ENCODE results near the gene DGKA.
"Not testable (repeated sequence)": the region's sequence is repeated elsewhere in the genome, so short reads cannot be mapped to it uniquely, and the experiment has no call there.

The DGKA gene

GRCh38 chr12:56001487-56002100 lies 70.6 kb downstream of the DGKA start:
- TF ChIP-seq CTCF (IDR thresholded peaks at IDR 0.05; ENCODE audit: borderline replicate concordance, insufficient read depth, low read depth, low read length), result no peak
- H3K4me3 ChIP-seq (ENCODE audit: low read depth, low read length), result no peak overlapping the region

- not testable (repeated sequence) for H3K4me3 ChIP-seq (ENCODE audit: low read depth, low read length)
These were observed 72.4 kb downstream of the DGKA start for GRCh38 chr12:56003376-56003775.
